HG03342 (cell line): Measurements from ENCODE around the gene UGGT1.

Source experiments
- ATAC-seq: cut with Tn5 transposase; IDR thresholded peaks from one replicate; pipeline ENCODE4 v1.9.1; 2021; ENCODE audit warnings: mild to moderate bottlenecking, moderate library complexity; ENCODE audit not compliant: unreplicated experiment

UGGT1 gene

DNA sequence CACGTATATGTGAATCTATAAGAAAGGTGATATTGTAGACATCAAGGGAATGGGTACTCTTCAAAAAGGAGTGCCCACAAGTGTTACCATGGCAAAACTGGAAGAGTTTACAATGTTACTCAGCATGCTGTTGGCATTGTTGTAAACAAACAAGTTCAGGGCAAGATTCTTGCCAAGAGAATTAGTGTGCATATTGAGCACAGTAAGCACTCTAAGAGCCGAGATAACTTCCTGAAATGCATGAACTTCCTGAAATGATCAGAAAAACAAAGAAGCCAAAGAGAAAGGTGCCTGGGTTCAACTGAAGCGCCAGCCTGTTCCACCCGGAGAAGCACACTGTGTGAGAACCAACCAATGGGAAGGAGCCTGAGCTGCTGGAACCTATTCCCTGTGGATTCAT lies 126.7 kb downstream of the UGGT1 start:
- ATAC-seq, result no peak

- ATAC-seq, result no peak
These were observed 128.9 kb downstream of the UGGT1 start for GRCh38 chr2:128219891-128220290.

- no peak for ATAC-seq
These were observed 136.9 kb downstream of the UGGT1 start for GRCh38 chr2:128227862-128228261.

DNA sequence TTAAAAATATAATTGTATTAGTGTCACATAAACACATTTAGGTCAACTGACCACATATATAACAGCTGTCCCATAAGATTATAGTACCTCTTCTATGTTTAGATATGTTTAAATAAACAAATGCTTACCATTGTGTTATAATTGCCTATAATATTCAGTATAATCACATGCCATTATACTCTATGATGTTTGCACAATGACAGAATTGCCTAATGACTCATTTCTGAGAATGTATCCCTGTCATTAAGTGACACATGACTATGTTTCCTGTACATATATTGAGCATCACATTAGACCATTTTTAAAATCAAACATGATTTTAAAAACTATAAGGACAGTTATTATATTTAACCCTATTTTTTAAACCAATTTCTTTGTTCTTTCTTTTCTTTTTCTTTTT lies 137.9 kb downstream of the UGGT1 start:
- no peak for ATAC-seq

- ATAC-seq, result peak; percentile 98
These were observed 142.2 kb downstream of the UGGT1 start for GRCh38 chr2:128232965-128233789.

DNA sequence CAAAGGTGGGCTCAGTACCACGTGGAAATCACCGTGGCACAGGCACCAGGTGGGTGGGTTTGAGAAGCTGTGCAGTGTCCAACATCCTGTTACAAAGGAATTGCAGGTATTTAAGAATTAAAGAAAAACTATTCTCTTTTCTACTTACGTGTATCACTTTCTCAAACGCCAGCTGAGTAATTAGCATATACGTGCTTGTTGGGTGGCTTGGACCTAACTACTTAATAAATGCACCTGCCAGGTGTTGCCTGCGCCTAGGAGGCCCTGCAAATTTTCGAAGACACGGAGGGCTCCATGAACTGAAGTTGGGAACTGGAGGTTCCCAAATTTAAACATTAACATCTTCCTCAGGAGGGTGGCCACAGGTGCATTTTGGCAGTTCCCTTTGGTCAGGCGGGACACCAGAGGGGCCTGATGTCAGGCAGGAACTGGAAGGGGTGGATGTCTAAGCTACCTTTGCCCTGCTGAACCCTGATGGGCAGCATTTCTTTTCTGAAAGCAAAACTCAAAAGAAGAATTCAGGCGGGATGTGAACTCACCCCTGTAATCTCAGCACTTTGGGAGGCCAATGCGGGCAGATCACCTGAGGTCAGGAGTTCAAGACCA lies 142.9 kb downstream of the UGGT1 start:
- ATAC-seq, result no peak

DNA sequence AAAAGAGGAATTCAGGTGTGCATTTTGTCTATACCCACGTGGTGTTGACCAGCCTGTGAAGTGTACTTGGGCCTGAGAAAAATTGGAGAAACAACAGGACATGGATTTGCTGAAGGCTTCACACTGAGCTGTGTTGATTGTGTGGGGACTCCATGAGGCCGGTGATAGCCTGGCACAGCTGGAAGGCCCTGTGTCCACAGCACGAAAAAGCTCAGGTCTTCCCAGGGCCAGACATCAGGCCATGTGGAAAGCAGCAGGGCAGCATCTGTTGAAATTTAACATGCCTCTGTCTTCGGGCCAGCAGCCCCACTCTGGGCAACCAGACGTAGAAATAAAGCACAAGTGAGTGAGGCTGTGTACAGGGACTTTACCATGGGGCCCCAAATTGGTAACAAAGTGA lies 143.6 kb downstream of the UGGT1 start:
- no peak for ATAC-seq

GRCh38 chr2:128235581-128235980 lies 144.6 kb downstream of the UGGT1 start:
- no peak for ATAC-seq

GRCh38 chr2:128236491-128237035 lies 145.6 kb downstream of the UGGT1 start:
- no peak for ATAC-seq

DNA sequence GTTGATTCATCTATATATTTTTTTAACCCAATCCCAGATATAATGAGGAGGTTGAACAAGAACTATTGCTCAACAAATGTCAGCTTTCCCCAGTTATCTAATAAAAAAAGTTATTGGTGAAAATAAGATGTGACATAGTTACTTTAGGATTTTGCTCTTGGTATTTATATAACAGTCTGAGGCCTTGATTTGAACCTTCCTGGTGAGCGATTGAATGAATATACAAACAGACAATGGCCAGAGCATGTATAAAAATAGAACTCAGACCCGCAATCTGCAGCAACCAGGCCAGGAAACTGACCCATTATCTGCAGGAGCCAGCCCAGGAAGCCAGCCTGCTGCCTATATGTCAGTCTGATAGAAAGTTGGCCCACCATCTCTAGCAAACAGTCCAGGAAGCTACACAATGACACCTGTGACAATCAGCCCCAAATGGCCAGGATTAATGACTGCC lies 146.1 kb downstream of the UGGT1 start:
- no peak for ATAC-seq

GRCh38 chr2:128237911-128238697 lies 147.1 kb downstream of the UGGT1 start:
- no peak for ATAC-seq

GRCh38 chr2:128241896-128242295 lies 150.9 kb downstream of the UGGT1 start:
- ATAC-seq, result no peak
